ENCODE results near the gene PDCD6IP. TPM values are rescaled to one million over a fixed set of nuclear protein-coding genes. Genes with fewer than 3 reads are reported as not detected.
A peak's percentile ranks its signal among the peaks of the same experiment; 100 is the strongest.

The PDCD6IP gene
- polyA plus RNA-seq, 3 donors: 88.8 to 100 (median 90.2) TPM

GRCh38 chr3:33821989-33822388, 23.6 kb downstream of the PDCD6IP start:
- Histone ChIP-seq H3K36me3 (replicated peaks in 1 of 2; ENCODE audit: control insufficient read depth in 1 of 2, insufficient read depth in 2 of 2, low read length in 2 of 2) (peaks cover 65 to 93% of the 10 kb centered on the region in 2 donors), H3K4me2 (replicated peaks; ENCODE audit: extremely low read depth, low read length, poor library complexity, severe bottlenecking) (no peak overlapping the region), H3K4me1 (ENCODE audit: control insufficient read depth in 1 of 2, insufficient read depth in 2 of 2, low read length in 2 of 2) (no peaks in the 10 kb centered on the region), H4K20me1 (ENCODE audit: insufficient read depth, low read length) (peaks cover 91% of the 10 kb centered on the region), H3K4me3 (replicated peaks in 1 of 3; ENCODE audit: low read depth in 2 of 3, low read length in 3 of 3) (no peak overlapping the region), H3K27ac (ENCODE audit: low read depth in 1 of 2, low read length in 2 of 2) (no peak overlapping the region), H3K27me3 (ENCODE audit: control insufficient read depth in 2 of 2, insufficient read depth in 2 of 2, low read length in 2 of 2) (no peaks in the 10 kb centered on the region), H2AFZ (ENCODE audit: insufficient read depth, low read depth, low read length, poor library complexity, severe bottlenecking) (no peak overlapping the region), H3K79me2 (ENCODE audit: insufficient read depth, low read length) (peaks cover 62% of the 10 kb centered on the region), H3K9ac (ENCODE audit: insufficient read depth, low read length, poor library complexity, severe bottlenecking) (no peak overlapping the region), H3K9me3 (replicated peaks in 1 of 2; ENCODE audit: control insufficient read depth in 1 of 2, insufficient read depth in 1 of 2, low read length in 2 of 2) (no peaks in the 10 kb centered on the region)
- Mint-ChIP-seq H3K4me3 (no peak overlapping the region), H3K27me3 (ENCODE audit: low read depth in 3 of 3) (no peaks in the 10 kb centered on the region), H3K27ac (peak overlapping the region in 1 of 7 donors; percentile 20), H3K9me3 (no peaks in the 10 kb centered on the region), H3K4me1 (no peaks in the 10 kb centered on the region), H3K36me3 (peaks cover 61 to 88% of the 10 kb centered on the region in 2 donors)
- intact Hi-C loops (cut with micrococcal nuclease): no loop called here
- no peak for DNase-seq
- no peak for TF ChIP-seq CTCF (IDR thresholded peaks at IDR 0.05)
- WGBS (ENCODE audit: insufficient coverage): no CpG with 5 or more reads among the region's 4 CpGs

- H3K9me3 ChIP-seq (replicated peaks in 1 of 2; ENCODE audit: control insufficient read depth in 1 of 2, insufficient read depth in 1 of 2, low read length in 2 of 2): no peaks in the 10 kb centered on the region
- no peaks in the 10 kb centered on the region for H3K9me3 Mint-ChIP-seq
- H3K27me3 Mint-ChIP-seq (ENCODE audit: low read depth in 3 of 3): no peaks in the 10 kb centered on the region
- no peak overlapping the region for H3K27ac ChIP-seq (ENCODE audit: low read depth in 1 of 2, low read length in 2 of 2)
- intact Hi-C loops (cut with micrococcal nuclease): no loop called here
- H3K4me3 Mint-ChIP-seq: no peak overlapping the region
- peaks cover 87% of the 10 kb centered on the region for H4K20me1 ChIP-seq (ENCODE audit: insufficient read depth, low read length)
- H3K27ac Mint-ChIP-seq: peak overlapping the region in 2 of 7 donors; percentile 57 to 68
- H3K4me1 ChIP-seq (ENCODE audit: control insufficient read depth in 1 of 2, insufficient read depth in 2 of 2, low read length in 2 of 2): no peaks in the 10 kb centered on the region
- DNase-seq: no peak
- no CpG with 5 or more reads among the region's 1 CpG for WGBS (ENCODE audit: insufficient coverage)
- peaks cover 73 to 91% of the 10 kb centered on the region in 2 donors for H3K36me3 Mint-ChIP-seq
- H3K4me2 ChIP-seq (replicated peaks; ENCODE audit: extremely low read depth, low read length, poor library complexity, severe bottlenecking): no peak overlapping the region
- peaks cover 82 to 100% of the 10 kb centered on the region in 2 donors for H3K36me3 ChIP-seq (replicated peaks in 1 of 2; ENCODE audit: control insufficient read depth in 1 of 2, insufficient read depth in 2 of 2, low read length in 2 of 2)
- H3K79me2 ChIP-seq (ENCODE audit: insufficient read depth, low read length): peaks cover 49% of the 10 kb centered on the region
- H3K27me3 ChIP-seq (ENCODE audit: control insufficient read depth in 2 of 2, insufficient read depth in 2 of 2, low read length in 2 of 2): no peaks in the 10 kb centered on the region
- no peak overlapping the region for H3K4me3 ChIP-seq (replicated peaks in 1 of 3; ENCODE audit: low read depth in 2 of 3, low read length in 3 of 3)
- no peak overlapping the region for H2AFZ ChIP-seq (ENCODE audit: insufficient read depth, low read depth, low read length, poor library complexity, severe bottlenecking)
- no peak for TF ChIP-seq CTCF (IDR thresholded peaks at IDR 0.05)
- H3K9ac ChIP-seq (ENCODE audit: insufficient read depth, low read length, poor library complexity, severe bottlenecking): no peak overlapping the region
- no peaks in the 10 kb centered on the region for H3K4me1 Mint-ChIP-seq
These were observed 25.4 kb downstream of the PDCD6IP start for GRCh38 chr3:33823821-33824220.

Data from CD14-positive monocyte (primary cell).